ENCODE data around the gene HK1. TPM values are rescaled to one million over a fixed set of nuclear protein-coding genes. Genes with fewer than 3 reads are reported as not detected.

Gene HK1
- total and polyA plus RNA-seq, 4 donors, result 53.9 to 144 (median 126) TPM

DNA sequence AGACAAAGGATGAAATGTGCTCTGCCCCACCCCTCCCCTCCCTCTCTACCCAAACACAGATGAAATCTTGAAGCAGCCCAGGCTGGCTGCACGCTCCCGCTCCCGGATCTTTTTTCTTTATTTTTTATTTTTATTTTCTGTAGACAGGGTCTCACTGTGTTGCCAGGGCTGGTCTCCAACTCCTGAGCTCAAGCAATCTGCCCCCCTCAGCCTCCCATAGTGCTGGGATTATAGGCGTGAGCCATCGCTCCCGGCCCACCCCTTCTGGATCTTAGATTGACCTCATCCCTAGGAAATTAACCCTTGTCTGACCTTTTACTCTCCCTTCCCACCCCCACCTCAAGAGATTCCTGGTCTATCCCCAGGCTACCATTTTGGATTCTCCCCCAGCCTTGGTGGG is 124.1 kb downstream of the HK1 start:
- Histone ChIP-seq H3K27ac (ENCODE audit: low read depth, low read length) (no peak overlapping the region), H3K36me3 (ENCODE audit: control insufficient read depth, insufficient read depth, low read length) (peaks cover 52% of the 10 kb centered on the region), H3K9me3 (ENCODE audit: control insufficient read depth, insufficient read depth, low read length) (no peaks in the 10 kb centered on the region), H3K27me3 (ENCODE audit: control insufficient read depth, insufficient read depth, low read length) (no peaks in the 10 kb centered on the region), H3K4me3 (ENCODE audit: low read depth, low read length) (no peak overlapping the region), H3K4me1 (ENCODE audit: control insufficient read depth, insufficient read depth, low read length) (peaks cover 15% of the 10 kb centered on the region)
- 63% methylated on average over 3 of the region's 6 CpGs for WGBS (ENCODE audit: insufficient coverage)
- DNase-seq (ENCODE audit: low read depth in 4 of 6, low spot score in 6 of 6), result no peak

GRCh38 chr10:69403066-69403465 is 124.8 kb downstream of the HK1 start:
- WGBS (ENCODE audit: insufficient coverage), result 79% methylated on average over 1 of the region's 1 CpG
- Histone ChIP-seq H3K4me3 (ENCODE audit: low read depth, low read length) (no peak overlapping the region), H3K27ac (ENCODE audit: low read depth, low read length) (no peak overlapping the region), H3K4me1 (ENCODE audit: control insufficient read depth, insufficient read depth, low read length) (peaks cover 22% of the 10 kb centered on the region), H3K9me3 (ENCODE audit: control insufficient read depth, insufficient read depth, low read length) (no peaks in the 10 kb centered on the region), H3K36me3 (ENCODE audit: control insufficient read depth, insufficient read depth, low read length) (peaks cover 52% of the 10 kb centered on the region), H3K27me3 (ENCODE audit: control insufficient read depth, insufficient read depth, low read length) (no peaks in the 10 kb centered on the region)
- no peak for DNase-seq (ENCODE audit: low read depth in 4 of 6, low spot score in 6 of 6)

GRCh38 chr10:69403519-69403918 is 125.2 kb downstream of the HK1 start:
- no peak for DNase-seq (ENCODE audit: low read depth in 4 of 6, low spot score in 6 of 6)
- Histone ChIP-seq H3K27ac (ENCODE audit: low read depth, low read length) (no peak overlapping the region), H3K27me3 (ENCODE audit: control insufficient read depth, insufficient read depth, low read length) (no peaks in the 10 kb centered on the region), H3K4me1 (ENCODE audit: control insufficient read depth, insufficient read depth, low read length) (peaks cover 23% of the 10 kb centered on the region), H3K36me3 (ENCODE audit: control insufficient read depth, insufficient read depth, low read length) (peaks cover 49% of the 10 kb centered on the region), H3K9me3 (ENCODE audit: control insufficient read depth, insufficient read depth, low read length) (no peaks in the 10 kb centered on the region), H3K4me3 (ENCODE audit: low read depth, low read length) (no peak overlapping the region)
- no CpG with 5 or more reads among the region's 3 CpGs for WGBS (ENCODE audit: insufficient coverage)

- Histone ChIP-seq H3K4me3 (ENCODE audit: low read depth, low read length) (no peak overlapping the region), H3K27ac (ENCODE audit: low read depth, low read length) (no peak overlapping the region), H3K9me3 (ENCODE audit: control insufficient read depth, insufficient read depth, low read length) (no peaks in the 10 kb centered on the region), H3K27me3 (ENCODE audit: control insufficient read depth, insufficient read depth, low read length) (no peaks in the 10 kb centered on the region), H3K4me1 (ENCODE audit: control insufficient read depth, insufficient read depth, low read length) (peaks cover 23% of the 10 kb centered on the region), H3K36me3 (ENCODE audit: control insufficient read depth, insufficient read depth, low read length) (peaks cover 38% of the 10 kb centered on the region)
- WGBS (ENCODE audit: insufficient coverage), result 84% methylated on average over 8 of the region's 10 CpGs
- DNase-seq (ENCODE audit: low read depth in 4 of 6, low spot score in 6 of 6), result no peak
Measured at GRCh38 chr10:69404786-69405185, 126.5 kb downstream of the HK1 start.

GRCh38 chr10:69405221-69405620 is 126.9 kb downstream of the HK1 start:
- Histone ChIP-seq H3K4me1 (ENCODE audit: control insufficient read depth, insufficient read depth, low read length) (peaks cover 23% of the 10 kb centered on the region), H3K9me3 (ENCODE audit: control insufficient read depth, insufficient read depth, low read length) (no peaks in the 10 kb centered on the region), H3K36me3 (ENCODE audit: control insufficient read depth, insufficient read depth, low read length) (peaks cover 34% of the 10 kb centered on the region), H3K27ac (ENCODE audit: low read depth, low read length) (no peak overlapping the region), H3K4me3 (ENCODE audit: low read depth, low read length) (no peak overlapping the region), H3K27me3 (ENCODE audit: control insufficient read depth, insufficient read depth, low read length) (no peaks in the 10 kb centered on the region)
- WGBS (ENCODE audit: insufficient coverage), result 0% methylated on average over 1 of the region's 4 CpGs
- no peak for DNase-seq (ENCODE audit: low read depth in 4 of 6, low spot score in 6 of 6)

DNA sequence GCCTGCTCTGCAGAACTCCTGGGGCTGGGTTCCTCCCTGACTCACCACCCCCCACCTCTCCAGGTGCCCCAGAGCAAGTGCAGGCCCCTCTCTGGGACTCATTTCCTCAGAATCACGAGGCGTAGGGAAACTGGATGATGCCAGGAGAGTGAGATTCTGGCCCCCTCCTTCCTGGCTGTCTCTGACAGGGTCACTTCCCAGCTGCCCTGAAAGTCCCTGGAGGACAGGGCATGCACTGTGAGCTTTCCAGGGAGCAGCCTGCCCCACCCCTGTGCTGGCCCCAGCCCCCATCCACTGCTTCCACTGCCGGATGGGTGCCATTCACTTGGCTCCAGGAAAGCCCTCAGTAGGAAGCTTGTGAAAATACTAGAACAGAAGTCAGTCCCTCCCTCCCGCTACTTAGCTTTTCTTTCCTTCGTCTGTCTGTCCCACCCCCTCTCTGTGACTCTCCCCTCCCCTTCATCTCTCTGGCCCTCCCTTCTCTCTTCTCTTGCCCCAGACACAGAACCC is 128.1 kb downstream of the HK1 start:
- no peak overlapping the region for H3K27ac ChIP-seq (ENCODE audit: low read depth, low read length)
- no peak for DNase-seq (ENCODE audit: low read depth in 4 of 6, low spot score in 6 of 6)
- H3K4me3 ChIP-seq (ENCODE audit: low read depth, low read length), result no peak overlapping the region
- WGBS (ENCODE audit: insufficient coverage), result 26% methylated on average over 2 of the region's 5 CpGs
- H3K36me3 ChIP-seq (ENCODE audit: control insufficient read depth, insufficient read depth, low read length), result peaks cover 22% of the 10 kb centered on the region
- H3K4me1 ChIP-seq (ENCODE audit: control insufficient read depth, insufficient read depth, low read length), result peaks cover 23% of the 10 kb centered on the region
- H3K27me3 ChIP-seq (ENCODE audit: control insufficient read depth, insufficient read depth, low read length), result no peaks in the 10 kb centered on the region
- H3K9me3 ChIP-seq (ENCODE audit: control insufficient read depth, insufficient read depth, low read length), result no peaks in the 10 kb centered on the region

- Histone ChIP-seq H3K4me1 (ENCODE audit: control insufficient read depth, insufficient read depth, low read length) (peaks cover 23% of the 10 kb centered on the region), H3K27me3 (ENCODE audit: control insufficient read depth, insufficient read depth, low read length) (no peaks in the 10 kb centered on the region), H3K4me3 (ENCODE audit: low read depth, low read length) (no peak overlapping the region), H3K27ac (ENCODE audit: low read depth, low read length) (no peak overlapping the region), H3K36me3 (ENCODE audit: control insufficient read depth, insufficient read depth, low read length) (peaks cover 16% of the 10 kb centered on the region), H3K9me3 (ENCODE audit: control insufficient read depth, insufficient read depth, low read length) (no peaks in the 10 kb centered on the region)
- no peak for DNase-seq (ENCODE audit: low read depth in 4 of 6, low spot score in 6 of 6)
- WGBS (ENCODE audit: insufficient coverage), result 75% methylated on average over 6 of the region's 6 CpGs
Measured at GRCh38 chr10:69406816-69407580, 128.7 kb downstream of the HK1 start.

- Histone ChIP-seq H3K27me3 (ENCODE audit: control insufficient read depth, insufficient read depth, low read length) (no peaks in the 10 kb centered on the region), H3K9me3 (ENCODE audit: control insufficient read depth, insufficient read depth, low read length) (no peaks in the 10 kb centered on the region), H3K27ac (ENCODE audit: low read depth, low read length) (peak overlapping the region; percentile 61), H3K36me3 (ENCODE audit: control insufficient read depth, insufficient read depth, low read length) (peaks cover 9% of the 10 kb centered on the region), H3K4me1 (ENCODE audit: control insufficient read depth, insufficient read depth, low read length) (peaks cover 23% of the 10 kb centered on the region), H3K4me3 (ENCODE audit: low read depth, low read length) (no peak overlapping the region)
- 44% methylated on average over 12 of the region's 14 CpGs for WGBS (ENCODE audit: insufficient coverage)
- peak in 2 of 6 donors; percentile 67 to 81 for DNase-seq (ENCODE audit: low read depth in 4 of 6, low spot score in 6 of 6)
Measured at GRCh38 chr10:69407621-69408301, 129.5 kb downstream of the HK1 start.

DNA sequence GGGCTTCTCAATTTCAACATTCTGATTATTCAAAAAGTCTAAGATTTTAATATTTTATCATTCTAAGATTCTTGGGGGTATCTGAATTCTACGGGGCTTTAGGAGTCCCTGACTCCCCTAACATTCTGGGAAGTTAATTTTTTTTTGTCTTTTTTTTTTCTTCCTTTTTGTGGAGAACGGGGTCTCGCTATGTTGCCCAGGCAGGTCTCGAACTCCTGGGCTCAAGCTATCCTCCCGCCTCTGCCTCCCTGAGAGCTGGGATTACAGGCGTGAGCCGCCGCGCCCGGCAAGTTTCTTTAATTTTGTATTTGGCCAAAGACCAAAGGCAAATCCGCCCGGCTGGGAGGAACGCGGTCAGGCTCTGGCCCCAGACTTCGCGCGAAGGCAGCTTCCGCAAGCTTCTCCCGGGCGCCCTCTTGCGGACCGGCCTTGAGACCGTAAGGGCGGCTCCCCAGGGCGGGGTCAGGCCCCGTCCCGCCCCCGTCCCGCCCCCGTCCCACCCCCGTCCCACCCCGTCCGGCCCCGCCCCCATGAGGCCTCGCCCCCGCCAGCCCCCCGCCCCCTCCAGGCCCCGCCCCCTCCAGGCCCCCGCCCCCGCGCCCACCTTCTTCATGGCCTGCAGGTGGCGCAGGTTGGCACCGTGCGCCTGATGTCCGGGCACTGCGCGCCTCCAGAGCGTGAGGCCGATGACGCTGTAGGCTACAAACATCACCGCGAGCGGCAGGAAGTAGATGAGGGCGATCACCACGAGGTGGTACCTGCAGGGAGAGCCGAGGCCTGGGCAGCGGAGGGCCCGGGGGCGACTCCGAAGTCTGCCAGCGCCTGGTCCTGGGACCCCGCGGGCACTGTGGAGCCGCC is 130.3 kb downstream of the HK1 start:
- Histone ChIP-seq H3K4me3 (ENCODE audit: low read depth, low read length) (peak overlapping the region; percentile 21), H3K4me1 (ENCODE audit: control insufficient read depth, insufficient read depth, low read length) (peaks cover 29% of the 10 kb centered on the region), H3K27me3 (ENCODE audit: control insufficient read depth, insufficient read depth, low read length) (no peaks in the 10 kb centered on the region), H3K27ac (ENCODE audit: low read depth, low read length) (peak overlapping the region; percentile 61), H3K9me3 (ENCODE audit: control insufficient read depth, insufficient read depth, low read length) (no peaks in the 10 kb centered on the region), H3K36me3 (ENCODE audit: control insufficient read depth, insufficient read depth, low read length) (peaks cover 4% of the 10 kb centered on the region)
- WGBS (ENCODE audit: insufficient coverage), result 4% methylated on average over 39 of the region's 64 CpGs
- DNase-seq (ENCODE audit: low read depth in 4 of 6, low spot score in 6 of 6), result peak; percentile 62 to 96 (median 75)
